PC-3 (cell line): ENCODE measurements around the gene OXSR1. TPM values are rescaled to one million over a fixed set of nuclear protein-coding genes. Genes with fewer than 3 reads are reported as not detected.

Experiments used
- ATAC-seq: fragments of 200-7000 bp; cut with Tn5 transposase; 2 replicates; pipeline ENCODE4 v1.9.1; 2020; ENCODE audit warnings: mild to moderate bottlenecking, moderate library complexity
- BruUV-seq: library from RNA; stranded (reverse); fragments of 400-500 nt; replicated peaks from 2 replicates; lab custom pipeline; 2021; lab: Mats Ljungman, UMichigan
- CTCF ChIA-PET: fragments of 300-600 bp; sonication (Branson Sonifier 250); formaldehyde crosslinking; loops from one replicate; lab custom pipeline; 2022; ENCODE audit warnings: antibody characterized with exemption; lab: Charles Lee
- POLR2A ChIA-PET: fragments of 300-600 bp; sonication (Branson Sonifier 250); formaldehyde crosslinking; loops from one replicate; lab custom pipeline; 2022; ENCODE audit warnings: antibody characterized with exemption; ENCODE audit not compliant: unreplicated experiment; lab: Charles Lee
- DNase-seq: peaks from one replicate; pipeline ENCODE4 v3.0.0-alpha.2; 2015
- H2AFZ ChIP-seq: fragments of 300-600 bp; sonication (generic); 2 replicates; pipeline ENCODE4 v1.6.0; 2016; ENCODE audit warnings: antibody characterized with exemption, low read length
- H3F3A ChIP-seq: fragments of 300-600 bp; sonication (generic); one replicate; pipeline ENCODE4 v1.6.0; 2017; ENCODE audit warnings: antibody characterized with exemption, low read length, control low read depth, mild to moderate bottlenecking; ENCODE audit not compliant: unreplicated experiment
- H3K27ac ChIP-seq: fragments of 300-600 bp; sonication (generic); 2 replicates; pipeline ENCODE4 v1.5.1; 2016; ENCODE audit warnings: mild to moderate bottlenecking, low read length
- H3K27me3 ChIP-seq: fragments of 300-600 bp; sonication (generic); 2 replicates; pipeline ENCODE4 v1.6.1; 2016; ENCODE audit warnings: low read length, mixed read lengths
- H3K36me3 ChIP-seq: fragments of 300-600 bp; sonication (generic); 2 replicates; pipeline ENCODE4 v1.6.1; 2016; ENCODE audit warnings: low read depth, mixed run types, low read length, mixed read lengths
- H3K4me1 ChIP-seq: fragments of 300-600 bp; sonication (generic); 2 replicates; pipeline ENCODE4 v1.5.1; 2016; ENCODE audit warnings: low read length; ENCODE audit not compliant: insufficient read depth
- H3K4me2 ChIP-seq: fragments of 300-600 bp; sonication (generic); 2 replicates; pipeline ENCODE4 v1.6.0; 2016; ENCODE audit warnings: low read length
- H3K4me3 ChIP-seq: fragments of 300-600 bp; sonication (generic); 2 replicates; pipeline ENCODE4 v1.5.1; 2016; ENCODE audit warnings: mild to moderate bottlenecking, low read length, mixed read lengths
- H3K79me2 ChIP-seq: fragments of 300-600 bp; sonication (generic); 2 replicates; pipeline ENCODE4 v1.6.1; 2017; ENCODE audit warnings: low read length, mixed read lengths
- H3K9ac ChIP-seq: fragments of 300-600 bp; sonication (generic); 2 replicates; pipeline ENCODE4 v1.6.0; 2016; ENCODE audit warnings: mild to moderate bottlenecking, low read length
- H3K9me2 ChIP-seq: fragments of 300-600 bp; sonication (generic); replicated peaks from 2 replicates; pipeline ENCODE4 v1.6.1; 2016; ENCODE audit warnings: mixed run types, low read length, mixed read lengths
- H3K9me3 ChIP-seq: fragments of 300-600 bp; sonication (generic); 2 replicates; pipeline ENCODE4 v1.6.1; 2016; ENCODE audit warnings: low read length, mixed read lengths
- H4K20me1 ChIP-seq: fragments of 300-600 bp; sonication (generic); 2 replicates; pipeline ENCODE4 v1.6.1; 2016; ENCODE audit warnings: low read length, mixed read lengths
- EZH2 ChIP-seq: fragments of 300-600 bp; sonication (generic); IDR thresholded peaks from one replicate; pipeline ENCODE4 v1.6.1; 2017; ENCODE audit warnings: antibody characterized with exemption, mild to moderate bottlenecking, low read length; ENCODE audit not compliant: unreplicated experiment
- EZH2phosphoT487 ChIP-seq: fragments of 300-600 bp; sonication (generic); IDR thresholded peaks from 2 replicates; pipeline ENCODE4 v1.6.1; 2018; ENCODE audit warnings: mild to moderate bottlenecking, antibody characterized with exemption, low read length, borderline replicate concordance
- intact Hi-C: fragments of 100-400 bp; cut with micrococcal nuclease; formaldehyde crosslinking; loops from 2 replicates; pipeline ENCODE4 v1.9.0; 2023
- total RNA-seq: library from RNA; depleted of rRNA; stranded (reverse); fragments of >200 nt; gene quantifications from 2 replicates; pipeline ENCODE4 v1.2.3, GENCODE V29; 2014
- TF ChIP-seq, protein P1 (sequence below): fragments of 300-600 bp; sonication (generic); conservative IDR thresholded peaks from 2 replicates; pipeline ENCODE4 v1.5.1; 2017; ENCODE audit warnings: antibody characterized with exemption, low read depth, mild to moderate bottlenecking, low read length

OXSR1 gene
- total RNA-seq, 1 experiment from 2014 or later = 42.2 TPM

DNA sequence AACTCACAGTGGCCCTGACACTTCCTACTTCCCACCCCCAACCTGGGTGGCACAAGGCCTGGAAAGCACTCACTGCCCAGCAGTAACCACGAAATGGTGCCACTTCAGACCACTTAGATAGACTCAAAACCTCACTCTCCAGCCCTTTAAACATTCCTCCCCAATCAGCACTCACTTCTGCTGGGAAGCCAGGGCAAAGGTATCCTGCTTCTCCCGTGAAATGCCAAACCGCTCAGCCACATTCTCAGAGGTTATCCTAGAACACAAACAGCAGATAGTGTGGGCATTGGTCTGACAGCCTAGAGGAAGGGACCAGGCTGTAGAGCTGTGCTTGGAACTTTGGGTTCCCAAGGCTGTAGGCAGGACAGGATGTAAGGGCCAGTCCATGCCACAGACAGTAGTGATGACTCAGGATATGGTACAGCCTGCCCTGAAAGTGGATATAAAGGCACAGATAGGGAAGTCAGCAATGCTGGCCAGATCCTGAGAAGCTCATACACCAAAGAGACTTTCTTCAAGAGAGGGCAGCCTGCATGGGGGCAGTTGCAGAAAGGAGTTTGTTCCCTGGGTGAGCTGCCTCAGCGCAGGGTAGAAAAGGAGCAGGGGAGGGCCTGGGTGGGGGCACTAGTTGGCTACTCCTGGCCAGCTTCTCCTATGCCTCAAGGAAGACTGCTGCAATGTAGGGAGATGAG lies 37.6 kb upstream of the OXSR1 start:
- H3K4me2 ChIP-seq = no peak overlapping the region
- POLR2A ChIA-PET = no interaction called here
- TF ChIP-seq EZH2 (no peak), EZH2phosphoT487 (no peak)
- TF ChIP-seq, protein P1, sequence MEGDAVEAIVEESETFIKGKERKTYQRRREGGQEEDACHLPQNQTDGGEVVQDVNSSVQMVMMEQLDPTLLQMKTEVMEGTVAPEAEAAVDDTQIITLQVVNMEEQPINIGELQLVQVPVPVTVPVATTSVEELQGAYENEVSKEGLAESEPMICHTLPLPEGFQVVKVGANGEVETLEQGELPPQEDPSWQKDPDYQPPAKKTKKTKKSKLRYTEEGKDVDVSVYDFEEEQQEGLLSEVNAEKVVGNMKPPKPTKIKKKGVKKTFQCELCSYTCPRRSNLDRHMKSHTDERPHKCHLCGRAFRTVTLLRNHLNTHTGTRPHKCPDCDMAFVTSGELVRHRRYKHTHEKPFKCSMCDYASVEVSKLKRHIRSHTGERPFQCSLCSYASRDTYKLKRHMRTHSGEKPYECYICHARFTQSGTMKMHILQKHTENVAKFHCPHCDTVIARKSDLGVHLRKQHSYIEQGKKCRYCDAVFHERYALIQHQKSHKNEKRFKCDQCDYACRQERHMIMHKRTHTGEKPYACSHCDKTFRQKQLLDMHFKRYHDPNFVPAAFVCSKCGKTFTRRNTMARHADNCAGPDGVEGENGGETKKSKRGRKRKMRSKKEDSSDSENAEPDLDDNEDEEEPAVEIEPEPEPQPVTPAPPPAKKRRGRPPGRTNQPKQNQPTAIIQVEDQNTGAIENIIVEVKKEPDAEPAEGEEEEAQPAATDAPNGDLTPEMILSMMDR = no peak

DNA sequence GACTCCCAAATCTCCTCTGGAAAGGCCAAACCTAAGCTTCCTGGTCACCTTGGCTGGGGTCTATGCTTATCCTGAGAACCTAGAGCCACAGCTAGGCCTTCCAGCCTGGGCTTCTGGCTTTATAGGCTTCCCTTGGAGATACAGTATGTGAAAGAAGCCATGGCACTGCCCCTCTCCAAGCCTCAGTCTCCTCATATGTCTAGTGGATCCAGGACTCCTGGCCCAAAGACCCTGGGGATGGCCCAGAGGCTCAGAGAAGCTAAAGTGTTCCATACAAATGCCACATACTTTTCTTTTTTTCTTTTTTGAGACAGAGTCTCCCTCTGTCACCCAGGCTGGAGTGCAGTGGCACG lies 37.1 kb upstream of the OXSR1 start:
- no peak for ATAC-seq
- no peak for DNase-seq
- H3K4me1 ChIP-seq = peaks cover 38% of the 10 kb centered on the region
- intact Hi-C loops = no loop called here
- H3K36me3 ChIP-seq = peaks cover 83% of the 10 kb centered on the region
- H3K4me2 ChIP-seq = no peak overlapping the region
- ChIA-PET POLR2A (no interaction called here), CTCF (no interaction called here)
- no peak overlapping the region for H3K27ac ChIP-seq
- H2AFZ ChIP-seq = no peak overlapping the region
- H3K4me3 ChIP-seq = no peak overlapping the region
- TF ChIP-seq, protein P1 = no peak
- no peaks in the 10 kb centered on the region for H3K9me2 ChIP-seq
- H3K27me3 ChIP-seq = no peaks in the 10 kb centered on the region
- H3K9ac ChIP-seq = no peak overlapping the region
- H3K79me2 ChIP-seq = peaks cover 35% of the 10 kb centered on the region
- no TSS peak for BruUV-seq
- no peaks in the 10 kb centered on the region for H4K20me1 ChIP-seq
- no peaks in the 10 kb centered on the region for H3K9me3 ChIP-seq
- H3F3A ChIP-seq = peaks cover 7% of the 10 kb centered on the region

More for the DNA sequence above, 37.6 kb upstream of the OXSR1 start:
- Histone ChIP-seq H3K9me3 (no peaks in the 10 kb centered on the region), H4K20me1 (no peaks in the 10 kb centered on the region), H3K4me3 (no peak overlapping the region), H3K4me1 (peaks cover 33% of the 10 kb centered on the region), H3K9ac (no peak overlapping the region), H3K36me3 (peaks cover 85% of the 10 kb centered on the region), H3K27me3 (no peaks in the 10 kb centered on the region), H3F3A (peaks cover 6% of the 10 kb centered on the region), H3K27ac (no peak overlapping the region), H3K79me2 (peaks cover 31% of the 10 kb centered on the region), H2AFZ (no peak overlapping the region), H3K9me2 (no peaks in the 10 kb centered on the region)
- CTCF ChIA-PET = no interaction called here
- intact Hi-C loops = no loop called here
- BruUV-seq = no TSS peak
- ATAC-seq = peak; percentile 32; the same call in 1 of the 2 replicates
- DNase-seq = no peak

DNA sequence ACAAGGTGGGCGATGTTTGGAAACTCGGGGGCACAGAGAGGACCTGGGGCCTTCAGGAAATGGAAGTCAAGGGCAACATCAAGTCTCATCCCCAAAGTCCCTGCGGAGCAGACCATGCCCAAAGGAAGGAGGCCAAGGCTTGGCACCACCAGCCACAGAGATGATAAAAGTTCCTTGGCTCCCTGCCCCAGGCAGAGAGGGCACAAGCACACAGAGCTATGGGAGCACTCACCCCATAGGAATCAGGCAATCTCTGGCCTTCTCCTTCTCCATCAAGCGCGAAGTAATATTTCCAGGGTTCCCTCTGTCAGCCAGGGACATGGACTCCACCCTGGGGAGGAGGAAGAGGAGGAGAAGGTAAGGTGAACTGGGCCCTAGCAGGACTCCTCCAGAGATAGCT lies 36.3 kb upstream of the OXSR1 start:
- Histone ChIP-seq H3F3A (peaks cover 7% of the 10 kb centered on the region), H3K4me1 (peaks cover 44% of the 10 kb centered on the region), H3K9me2 (no peaks in the 10 kb centered on the region), H3K9me3 (no peaks in the 10 kb centered on the region), H3K9ac (no peak overlapping the region), H3K79me2 (peaks cover 37% of the 10 kb centered on the region), H3K36me3 (peaks cover 77% of the 10 kb centered on the region), H3K27ac (no peak overlapping the region), H3K4me2 (no peak overlapping the region), H2AFZ (no peak overlapping the region), H3K4me3 (no peak overlapping the region), H3K27me3 (no peaks in the 10 kb centered on the region), H4K20me1 (no peaks in the 10 kb centered on the region)
- DNase-seq = no peak
- intact Hi-C loops = no loop called here
- TF ChIP-seq EZH2phosphoT487 = no peak
- TF ChIP-seq, protein P1 = no peak
- no peak for TF ChIP-seq EZH2
- ChIA-PET CTCF (no interaction called here), POLR2A (no interaction called here)
- no peak for ATAC-seq
- BruUV-seq = no TSS peak
